SU-DHL-6 (cell line): Measurements from ENCODE around the gene RRBP1.

ENCODE experiments used
- H2AFZ ChIP-seq: fragments of 200-600 bp; sonication (generic); 2 replicates; pipeline ENCODE4 v1.6.1; 2014; ENCODE audit warnings: low read depth, mild to moderate bottlenecking, moderate library complexity, mixed read lengths, antibody characterized with exemption, low read length; ENCODE audit not compliant: severe bottlenecking
- H3F3A ChIP-seq: fragments of 200-600 bp; shearing (Covaris generic); 2 replicates; pipeline ENCODE4 v1.6.0; 2016; ENCODE audit warnings: antibody characterized with exemption, mild to moderate bottlenecking; ENCODE audit not compliant: insufficient read depth
- H3K27ac ChIP-seq: fragments of 200-600 bp; sonication (generic); 2 replicates; pipeline ENCODE4 v1.5.1; 2016; ENCODE audit warnings: low read depth, mild to moderate bottlenecking, low read length, moderate library complexity, mixed read lengths
- H3K27me3 ChIP-seq: fragments of 200-600 bp; sonication (generic), shearing (Covaris generic); 2 replicates; pipeline ENCODE4 v1.6.0; 2014; ENCODE audit warnings: mild to moderate bottlenecking, low read length
- H3K36me3 ChIP-seq: fragments of 200-600 bp; sonication (generic); 2 replicates; pipeline ENCODE4 v1.6.1; 2014; ENCODE audit warnings: mild to moderate bottlenecking, low read length, mixed read lengths
- H3K4me2 ChIP-seq: fragments of 300-600, 200-600 bp; shearing (Covaris generic), sonication (generic); 2 replicates; pipeline ENCODE4 v1.6.0; 2014; ENCODE audit warnings: low read length, low read depth, mild to moderate bottlenecking; ENCODE audit not compliant: poor library complexity, severe bottlenecking
- H3K4me3 ChIP-seq: fragments of 200-600 bp; sonication (generic); 2 replicates; pipeline ENCODE4 v1.5.1; 2014; ENCODE audit warnings: antibody characterized with exemption, low read length, mild to moderate bottlenecking, mixed read lengths; ENCODE audit not compliant: insufficient read depth, poor library complexity, severe bottlenecking
- H3K79me2 ChIP-seq: fragments of 200-600 bp; sonication (generic); 2 replicates; pipeline ENCODE4 v1.6.1; 2014; ENCODE audit warnings: mild to moderate bottlenecking, low read length, moderate library complexity; ENCODE audit not compliant: insufficient read depth
- H3K9ac ChIP-seq: fragments of 200-600 bp; sonication (generic); 2 replicates; pipeline ENCODE4 v1.7.0; 2014; ENCODE audit warnings: mild to moderate bottlenecking, low read length
- H3K9me2 ChIP-seq: fragments of 200-600 bp; sonication (generic); replicated peaks from 2 replicates; pipeline ENCODE4 v1.6.1; 2014; ENCODE audit warnings: low read length; ENCODE audit not compliant: insufficient read depth
- H3K9me3 ChIP-seq: fragments of 200-600 bp; sonication (generic); 2 replicates; pipeline ENCODE4 v1.6.1; 2014; ENCODE audit warnings: low read length, mixed read lengths; ENCODE audit not compliant: insufficient read depth
- H4K20me1 ChIP-seq: fragments of 200-600 bp; sonication (generic); 2 replicates; pipeline ENCODE4 v1.6.1; 2014; ENCODE audit warnings: low read depth, mild to moderate bottlenecking, antibody characterized with exemption, low read length, moderate library complexity, mixed read lengths
- EZH2phosphoT487 ChIP-seq: fragments of 200-600 bp; sonication (generic), shearing (Covaris generic); conservative IDR thresholded peaks from 2 replicates; pipeline ENCODE4 v1.6.1; 2018; ENCODE audit warnings: mild to moderate bottlenecking, antibody characterized with exemption, low read length, moderate library complexity, mixed read lengths
- TF ChIP-seq, protein P1 (sequence below): fragments of 200-600 bp; sonication (generic); IDR thresholded peaks from one replicate; pipeline ENCODE4 v1.5.1; 2017; ENCODE audit warnings: antibody characterized with exemption, mild to moderate bottlenecking, low read length, moderate library complexity; ENCODE audit not compliant: insufficient read depth, poor library complexity, severe bottlenecking

The RRBP1 gene

GRCh38 chr20:17594443-17594842 lies 87.6 kb downstream of the RRBP1 start:
- Histone ChIP-seq H3K27ac (no peak overlapping the region), H3K27me3 (no peaks in the 10 kb centered on the region), H3K9me2 (no peaks in the 10 kb centered on the region), H3K36me3 (no peaks in the 10 kb centered on the region), H3K4me3 (no peak overlapping the region), H3K4me2 (no peak overlapping the region), H2AFZ (no peak overlapping the region), H3K79me2 (no peaks in the 10 kb centered on the region), H3F3A (no peaks in the 10 kb centered on the region), H4K20me1 (no peaks in the 10 kb centered on the region), H3K9me3 (no peaks in the 10 kb centered on the region), H3K9ac (no peak overlapping the region)
- TF ChIP-seq, protein P1, sequence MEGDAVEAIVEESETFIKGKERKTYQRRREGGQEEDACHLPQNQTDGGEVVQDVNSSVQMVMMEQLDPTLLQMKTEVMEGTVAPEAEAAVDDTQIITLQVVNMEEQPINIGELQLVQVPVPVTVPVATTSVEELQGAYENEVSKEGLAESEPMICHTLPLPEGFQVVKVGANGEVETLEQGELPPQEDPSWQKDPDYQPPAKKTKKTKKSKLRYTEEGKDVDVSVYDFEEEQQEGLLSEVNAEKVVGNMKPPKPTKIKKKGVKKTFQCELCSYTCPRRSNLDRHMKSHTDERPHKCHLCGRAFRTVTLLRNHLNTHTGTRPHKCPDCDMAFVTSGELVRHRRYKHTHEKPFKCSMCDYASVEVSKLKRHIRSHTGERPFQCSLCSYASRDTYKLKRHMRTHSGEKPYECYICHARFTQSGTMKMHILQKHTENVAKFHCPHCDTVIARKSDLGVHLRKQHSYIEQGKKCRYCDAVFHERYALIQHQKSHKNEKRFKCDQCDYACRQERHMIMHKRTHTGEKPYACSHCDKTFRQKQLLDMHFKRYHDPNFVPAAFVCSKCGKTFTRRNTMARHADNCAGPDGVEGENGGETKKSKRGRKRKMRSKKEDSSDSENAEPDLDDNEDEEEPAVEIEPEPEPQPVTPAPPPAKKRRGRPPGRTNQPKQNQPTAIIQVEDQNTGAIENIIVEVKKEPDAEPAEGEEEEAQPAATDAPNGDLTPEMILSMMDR = no peak
- TF ChIP-seq EZH2phosphoT487 = no peak

- Histone ChIP-seq H4K20me1 (no peaks in the 10 kb centered on the region), H3K4me2 (no peak overlapping the region), H3K36me3 (no peaks in the 10 kb centered on the region), H3F3A (no peaks in the 10 kb centered on the region), H3K9ac (no peak overlapping the region), H3K9me2 (no peaks in the 10 kb centered on the region), H2AFZ (no peak overlapping the region), H3K4me3 (no peak overlapping the region), H3K9me3 (no peaks in the 10 kb centered on the region), H3K79me2 (no peaks in the 10 kb centered on the region), H3K27me3 (no peaks in the 10 kb centered on the region), H3K27ac (no peak overlapping the region)
- no peak for TF ChIP-seq EZH2phosphoT487
- TF ChIP-seq, protein P1 = no peak
Measured at GRCh38 chr20:17593902-17594301, 88.1 kb downstream of the RRBP1 start.

DNA sequence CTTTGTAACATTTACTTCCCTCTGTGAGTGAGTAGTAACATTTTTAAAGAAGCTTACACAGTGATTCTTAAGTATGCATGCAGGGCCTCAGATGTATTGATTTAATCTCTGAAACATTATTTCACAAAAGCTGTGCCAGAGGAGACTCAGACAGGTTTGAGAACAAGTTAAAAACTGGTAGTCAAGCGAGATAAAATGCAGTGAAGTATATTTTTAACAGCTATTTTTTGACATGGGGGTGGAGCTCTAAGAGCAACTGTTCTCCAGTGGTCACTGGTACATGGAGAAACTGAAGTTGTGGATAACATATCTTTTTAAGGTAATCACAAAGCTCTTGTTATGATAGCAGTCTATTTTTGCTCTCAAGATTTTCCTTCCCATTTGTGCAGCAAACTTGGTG lies 91.8 kb downstream of the RRBP1 start:
- Histone ChIP-seq H3K9ac (no peak overlapping the region), H3F3A (no peaks in the 10 kb centered on the region), H3K4me2 (no peak overlapping the region), H3K79me2 (no peaks in the 10 kb centered on the region), H3K36me3 (no peaks in the 10 kb centered on the region), H3K9me3 (no peaks in the 10 kb centered on the region), H3K4me3 (no peak overlapping the region), H3K9me2 (no peaks in the 10 kb centered on the region), H2AFZ (no peak overlapping the region), H3K27me3 (no peaks in the 10 kb centered on the region), H4K20me1 (no peaks in the 10 kb centered on the region), H3K27ac (no peak overlapping the region)
- TF ChIP-seq, protein P1 = no peak
- no peak for TF ChIP-seq EZH2phosphoT487
